ENCODE data around the gene SLC9A6. TPM values are rescaled to one million over a fixed set of nuclear protein-coding genes. Genes with fewer than 3 reads are reported as not detected.
"Not testable (repeated sequence)": the region's sequence is repeated elsewhere in the genome, so short reads cannot be mapped to it uniquely, and the experiment has no call there.

Gene SLC9A6
- total RNA-seq, 1 donor from 2014 or later: 160 TPM

GRCh38 chrX:136059350-136059749 is 74.1 kb downstream of the SLC9A6 start:
- DNase-seq (ENCODE audit: low spot score in 2 of 2): no peak
- FAIRE-seq: no peak

DNA sequence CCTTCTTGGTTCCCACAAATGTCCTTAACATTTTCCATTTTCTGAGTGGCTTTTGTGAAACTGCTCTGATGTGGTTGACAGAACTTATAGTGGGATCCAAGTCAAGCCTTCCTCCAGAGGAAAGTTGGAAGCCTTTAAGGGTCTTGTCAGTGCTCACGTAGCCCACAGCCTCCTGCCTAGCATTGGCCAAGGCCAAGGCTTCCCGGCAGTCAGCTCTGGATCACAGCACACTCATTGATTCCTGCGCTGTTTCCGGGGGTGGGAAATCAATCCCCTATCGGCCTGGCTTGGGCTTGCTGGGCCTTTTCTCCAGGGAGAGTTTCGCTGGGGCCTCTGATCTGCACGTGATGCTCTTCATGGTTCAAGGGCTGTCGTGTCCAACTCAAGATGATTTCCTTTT is 76.1 kb downstream of the SLC9A6 start:
- FAIRE-seq (no peak), DNase-seq (ENCODE audit: low spot score in 2 of 2) (no peak)

DNA sequence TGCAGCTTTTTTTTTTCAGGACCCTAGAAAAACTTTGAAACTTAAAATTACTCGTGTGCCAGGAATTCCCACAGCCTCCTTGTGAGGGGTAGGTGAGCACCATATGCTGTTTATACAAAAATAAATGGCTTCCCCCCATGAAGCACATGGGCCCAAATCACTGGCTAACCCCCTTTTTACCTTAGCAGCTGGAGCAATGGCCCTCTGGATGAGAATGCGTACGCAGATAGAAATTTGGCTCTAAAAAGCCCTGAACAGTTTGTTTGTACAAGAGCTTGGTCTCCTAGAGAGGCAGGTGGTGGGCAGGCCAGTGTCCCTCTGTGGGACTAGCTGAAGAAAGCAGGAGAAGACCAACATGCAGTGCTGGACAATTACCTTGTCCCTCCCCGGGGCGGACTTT is 76.5 kb downstream of the SLC9A6 start:
- DNase-seq (ENCODE audit: low spot score in 2 of 2): no peak
- no peak for FAIRE-seq

DNA sequence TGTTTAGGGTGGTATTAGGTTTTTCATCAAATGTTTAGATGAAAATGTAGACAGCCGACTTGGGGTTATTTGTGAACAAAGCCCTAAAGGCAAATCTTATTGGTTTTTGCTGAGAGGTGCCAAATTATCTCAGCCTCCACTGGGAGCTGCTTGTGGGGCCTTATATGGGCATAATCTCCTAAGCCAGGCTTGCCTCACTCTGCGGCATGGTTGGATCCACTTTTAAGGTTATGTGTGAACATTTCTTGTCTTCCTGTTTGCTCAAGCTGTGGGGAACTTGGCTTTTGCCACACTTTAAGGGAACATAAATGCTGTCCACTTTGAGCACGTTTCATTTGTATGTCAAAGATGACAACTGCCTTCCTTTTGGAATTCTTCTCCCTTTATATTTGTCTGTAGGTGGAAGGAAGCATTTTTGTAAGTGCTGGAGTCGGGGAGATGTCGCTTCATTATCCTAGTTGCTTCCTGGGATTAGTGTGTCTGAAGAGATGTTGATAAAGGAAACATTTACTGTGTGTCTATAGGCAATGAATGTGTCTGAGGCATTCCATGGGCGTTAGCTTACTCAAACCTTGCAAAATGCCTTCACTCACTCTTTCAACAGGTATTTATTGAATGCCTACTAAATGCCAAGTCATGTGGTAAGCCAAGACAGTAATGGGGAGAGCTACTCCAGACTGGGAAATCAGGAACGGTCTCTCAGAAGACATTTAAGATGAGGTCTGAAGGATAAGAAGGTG is 78.3 kb downstream of the SLC9A6 start:
- DNase-seq (ENCODE audit: low spot score in 2 of 2) (no peak), FAIRE-seq (no peak)

- no peak for DNase-seq (ENCODE audit: low spot score in 2 of 2)
- no peak for FAIRE-seq
These were observed 79.4 kb downstream of the SLC9A6 start for GRCh38 chrX:136064661-136065043.

GRCh38 chrX:136065044-136065671 is 79.9 kb downstream of the SLC9A6 start:
- no peak for FAIRE-seq
- DNase-seq (ENCODE audit: low spot score in 2 of 2): no peak

GRCh38 chrX:136067097-136067496 is 81.9 kb downstream of the SLC9A6 start:
- FAIRE-seq (no peak), DNase-seq (ENCODE audit: low spot score in 2 of 2) (no peak)

DNA sequence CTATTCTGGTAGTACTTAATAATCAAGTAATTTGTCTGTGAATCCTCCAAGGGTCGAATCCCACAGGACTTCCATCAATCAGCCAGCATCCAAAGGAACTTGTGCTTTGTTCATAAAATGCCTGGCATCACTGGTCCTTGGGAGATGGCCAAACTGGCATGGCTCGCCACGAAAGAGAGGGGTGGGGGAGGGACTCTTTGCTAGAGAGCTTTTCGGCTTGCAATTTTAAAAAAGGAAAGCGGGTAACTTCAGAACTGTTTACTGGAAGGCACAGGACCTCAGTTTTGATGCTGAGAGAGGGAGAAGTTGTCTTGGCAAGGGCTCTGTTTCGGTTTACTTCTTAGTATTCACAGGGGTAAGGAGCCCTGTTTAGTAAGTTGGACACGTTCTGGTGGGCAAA is 82.7 kb downstream of the SLC9A6 start:
- FAIRE-seq: no peak
- DNase-seq (ENCODE audit: low spot score in 2 of 2): no peak

GRCh38 chrX:136076942-136077341 is 91.7 kb downstream of the SLC9A6 start:
- no peak for FAIRE-seq

GRCh38 chrX:136080766-136081165 is 95.5 kb downstream of the SLC9A6 start:
- FAIRE-seq (no peak), DNase-seq (ENCODE audit: low spot score in 2 of 2) (no peak)

More at GRCh38 chrX:136076942-136077341, 91.7 kb downstream of the SLC9A6 start:
- no peak for DNase-seq (ENCODE audit: low spot score in 2 of 2)

DNA sequence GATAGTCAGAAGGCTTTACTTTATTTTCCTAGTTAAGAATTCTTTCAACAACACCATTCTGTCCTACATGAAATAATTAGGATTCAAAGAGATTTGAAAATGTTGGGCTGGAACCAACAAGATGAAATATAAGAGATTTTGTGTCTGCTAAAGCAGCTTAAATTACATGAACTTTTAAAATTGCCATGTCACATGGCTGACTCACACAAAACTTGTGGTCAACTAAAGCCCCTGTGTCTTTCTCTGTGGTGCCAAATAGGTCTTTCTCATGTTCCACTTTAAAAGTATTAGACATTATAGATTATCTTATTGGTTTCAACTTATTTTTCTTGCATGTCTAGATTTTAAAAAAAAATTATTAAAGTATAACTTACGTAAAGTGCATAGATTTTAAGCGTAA is 101.3 kb downstream of the SLC9A6 start:
- FAIRE-seq (no peak), DNase-seq (ENCODE audit: low spot score in 2 of 2) (no peak)

DNA sequence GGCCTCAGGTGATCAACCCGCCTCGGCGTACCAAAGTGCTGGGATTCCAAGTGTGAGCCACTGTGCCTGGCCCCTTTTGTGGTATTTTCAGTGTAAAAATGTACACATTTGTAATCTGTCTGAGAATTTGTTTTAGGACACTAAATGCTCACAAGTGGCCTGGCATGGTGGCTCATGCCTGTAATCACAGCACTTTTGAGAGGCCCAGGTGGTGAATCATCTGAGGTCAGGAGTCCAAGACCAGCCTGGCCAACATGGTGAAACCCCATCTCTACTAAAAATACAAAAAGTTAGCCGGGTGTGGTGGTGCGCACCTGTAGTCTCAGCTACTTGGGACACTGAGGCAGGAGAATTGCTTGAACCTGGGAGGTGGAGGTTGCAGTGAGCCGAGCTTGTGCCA is 106.7 kb downstream of the SLC9A6 start:
- FAIRE-seq; DNase-seq (ENCODE audit: low spot score in 2 of 2): not testable (repeated sequence)

DNA sequence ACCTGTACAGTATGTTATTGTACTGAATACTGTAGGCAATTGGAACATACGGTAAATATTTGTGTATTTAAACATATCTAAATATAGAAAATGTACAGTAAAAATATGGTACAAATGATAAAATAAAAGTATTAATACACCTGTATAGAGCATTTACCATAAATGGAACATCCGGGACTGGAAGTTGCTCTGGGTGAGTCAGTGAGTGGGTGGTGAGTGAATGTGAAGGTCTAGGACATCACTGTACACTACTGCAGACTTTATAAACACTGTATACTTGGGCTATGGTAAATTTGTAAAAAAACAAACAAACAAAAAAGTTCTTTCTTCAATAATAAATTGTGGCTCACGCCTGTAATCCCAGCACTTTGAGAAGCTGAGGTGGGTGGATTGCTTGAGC is 109.7 kb downstream of the SLC9A6 start:
- no peak for FAIRE-seq
- DNase-seq (ENCODE audit: low spot score in 2 of 2): no peak

Other genes with a start within 250 kb of the SLC9A6 start
- gene CT45A3, start 217.2 kb upstream of the SLC9A6 start, total RNA-seq: not detected
- not detected for gene CT45A5, start 199.9 kb upstream of the SLC9A6 start, total RNA-seq
- not detected for gene CT45A6, start 182.6 kb upstream of the SLC9A6 start, total RNA-seq
- gene CT45A2, start 165.4 kb upstream of the SLC9A6 start, total RNA-seq: not detected
- not detected for gene CT45A7, start 148.2 kb upstream of the SLC9A6 start, total RNA-seq
- not detected for gene CT45A8, start 130.9 kb upstream of the SLC9A6 start, total RNA-seq
- not detected for gene CT45A9, start 113.6 kb upstream of the SLC9A6 start, total RNA-seq
- gene CT45A10, start 92.0 kb upstream of the SLC9A6 start, total RNA-seq: not detected
- gene SAGE1, start 91.7 kb upstream of the SLC9A6 start, total RNA-seq: not detected
- 14.3 TPM for gene MMGT1, start 11.4 kb upstream of the SLC9A6 start, total RNA-seq
- 90.1 TPM for gene FHL1, start 162.1 kb downstream of the SLC9A6 start, total RNA-seq

Measured in frontal cortex (tissue), 4 donors.